CD4-positive, alpha-beta memory T cell (primary cell): ENCODE measurements around the gene FAM89B. TPM values are rescaled to one million over a fixed set of nuclear protein-coding genes. Genes with fewer than 3 reads are reported as not detected.

Source experiments
- CTCF ChIA-PET: fragments of 350-600 bp; sonication (Branson Sonifier 250); formaldehyde crosslinking; loops from one replicate; lab custom pipeline; 2021; ENCODE audit warnings: inconsistent platforms; ENCODE audit not compliant: partially characterized antibody; lab: Charles Lee
- POLR2A ChIA-PET: fragments of 350-600 bp; sonication (Branson Sonifier 250); formaldehyde crosslinking; loops from one replicate; lab custom pipeline; 2021; ENCODE audit not compliant: partially characterized antibody; lab: Charles Lee
- DNase-seq, 5 donors: peaks; one replicate each; pipeline versions ENCODE4 v3.0.0 to v3.0.0-alpha.2; 2020 to 2022; ENCODE audit warnings: mixed read lengths in 1 of 5
- H3K27ac ChIP-seq: one replicate; pipeline ENCODE4 v1.7.0; 2013; ENCODE audit warnings: low read depth, low read length
- H3K27me3 ChIP-seq: 2 replicates; pipeline ENCODE4 v1.7.0; 2013; ENCODE audit warnings: mild to moderate bottlenecking, low read length, moderate library complexity; ENCODE audit not compliant: insufficient read depth
- H3K36me3 ChIP-seq: 2 replicates; pipeline ENCODE4 v1.7.0; 2013; ENCODE audit warnings: mild to moderate bottlenecking, low read length, moderate library complexity; ENCODE audit not compliant: insufficient read depth
- H3K4me1 ChIP-seq: 2 replicates; pipeline ENCODE4 v1.7.0; 2013; ENCODE audit warnings: mild to moderate bottlenecking, low read length, moderate library complexity; ENCODE audit not compliant: insufficient read depth
- H3K4me3 ChIP-seq, 2 donors: one replicate each; pipeline ENCODE4 v1.7.0; 2013; ENCODE audit warnings: low read length in 2 of 2, mild to moderate bottlenecking in 1 of 2
- H3K9me3 ChIP-seq, 2 donors: one replicate each; pipeline ENCODE4 v1.7.0; 2013; ENCODE audit warnings: low read length in 2 of 2, control low read depth in 1 of 2; ENCODE audit not compliant: control insufficient read depth in 1 of 2
- H3K27ac Mint-ChIP-seq, 7 donors: one replicate each; pipeline ENCODE4 v1.8.0; 2020 to 2021; ENCODE audit warnings: mixed read lengths in 7 of 7, mild to moderate bottlenecking in 6 of 7, inconsistent platforms in 3 of 7, moderate library complexity in 3 of 7
- H3K27me3 Mint-ChIP-seq, 2 donors: one replicate each; pipeline ENCODE4 v1.8.0; 2020 to 2021; ENCODE audit warnings: mixed read lengths in 2 of 2
- H3K36me3 Mint-ChIP-seq, 2 donors: one replicate each; pipeline ENCODE4 v1.8.0; 2020 to 2021; ENCODE audit warnings: mixed read lengths in 2 of 2, inconsistent platforms in 1 of 2, mild to moderate bottlenecking in 1 of 2
- H3K4me1 Mint-ChIP-seq, 4 donors: one replicate each; pipeline ENCODE4 v1.8.0; 2020 to 2021; ENCODE audit warnings: mixed read lengths in 4 of 4, mild to moderate bottlenecking in 1 of 4
- H3K4me3 Mint-ChIP-seq, 8 donors: one replicate each; pipeline ENCODE4 v1.8.0; 2020 to 2021; ENCODE audit warnings: mixed read lengths in 8 of 8, mild to moderate bottlenecking in 7 of 8, moderate library complexity in 6 of 8, inconsistent platforms in 3 of 8
- H3K9me3 Mint-ChIP-seq, 8 donors: one replicate each; pipeline ENCODE4 v1.8.0; 2020 to 2021; ENCODE audit warnings: mixed read lengths in 8 of 8, mild to moderate bottlenecking in 5 of 8, inconsistent platforms in 3 of 8, moderate library complexity in 1 of 8
- intact Hi-C: fragments of 100-400 bp; cut with micrococcal nuclease; formaldehyde crosslinking; loops from one replicate; pipeline ENCODE4 v1.15.1; 2023
- polyA plus RNA-seq, 2 donors: library from polyadenylated mRNA; unstranded; fragments of 300-500 nt; fragmentation: Illumina TruSeq; gene quantifications; one replicate each; pipeline ENCODE4 v1.2.3, GENCODE V29; 2021
- total RNA-seq, 2 experiments: library from RNA; stranded (reverse); gene quantifications; one replicate each; pipeline ENCODE4 v1.2.3, GENCODE V29; 2021

Gene FAM89B
- total and polyA plus RNA-seq, 4 experiments from 2014 or later, result 68.9 to 164 (median 101) TPM

DNA sequence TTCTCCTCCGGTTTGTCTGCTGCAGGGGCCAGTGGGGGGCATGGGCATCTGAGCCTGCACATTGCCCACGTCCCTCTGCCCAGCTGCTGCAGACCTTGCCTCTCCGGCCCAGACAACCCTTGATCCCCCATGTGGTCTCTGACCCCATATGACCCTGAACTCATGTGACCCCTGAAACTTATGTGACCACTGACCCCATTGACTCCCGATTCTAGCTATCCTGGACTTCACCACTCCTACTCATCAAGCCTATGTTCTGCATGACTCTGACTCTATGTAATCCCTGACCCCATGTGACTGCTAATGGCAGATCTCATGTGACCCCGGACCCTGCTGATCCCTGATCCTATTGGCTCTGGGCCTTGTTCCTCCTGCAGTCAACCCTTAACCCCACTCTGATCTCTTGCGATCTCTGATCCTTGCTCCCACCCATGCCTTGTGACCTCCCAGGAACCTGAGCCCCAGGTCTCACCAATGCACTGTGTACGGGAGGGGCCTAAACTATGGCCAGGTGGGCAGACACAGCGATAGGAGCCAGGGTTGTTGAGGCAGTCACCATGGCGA, 19.9 kb upstream of the FAM89B start:
- CTCF ChIA-PET, result interaction anchor here (0.7 to 6.6 kb wide), 11 partner anchors 9 to 50 kb away, joined by 3 to 71 read pairs (median 7); partner anchors contain the start of genes FAM89B and ZNRD2
- H3K4me1 Mint-ChIP-seq, result peaks cover 47 to 84% (median 68%) of the 10 kb centered on the region in 4 donors
- H3K9me3 ChIP-seq, result no peaks in the 10 kb centered on the region
- H3K27ac ChIP-seq, result peak overlapping the region; percentile 3
- peak in 1 of 5 donors; percentile 37 for DNase-seq
- H3K27me3 ChIP-seq, result no peaks in the 10 kb centered on the region
- intact Hi-C loops, result loop anchor here (1.0 kb wide), 1 partner anchor 12 kb away; no protein-coding TSS in a partner anchor
- no peaks in the 10 kb centered on the region for H3K9me3 Mint-ChIP-seq
- H3K4me1 ChIP-seq, result peaks cover 77% of the 10 kb centered on the region
- no peak overlapping the region for H3K4me3 ChIP-seq
- H3K27me3 Mint-ChIP-seq, result no peaks in the 10 kb centered on the region
- H3K36me3 Mint-ChIP-seq, result peaks cover 16% of the 10 kb centered on the region in 2 donors
- peak overlapping the region in 7 of 8 donors; percentile 13 to 65 (median 50) for H3K4me3 Mint-ChIP-seq
- peak overlapping the region; percentile 77 to 92 (median 89) for H3K27ac Mint-ChIP-seq
- peaks cover 7% of the 10 kb centered on the region for H3K36me3 ChIP-seq
- POLR2A ChIA-PET, result interaction anchor here (0.6 to 18.2 kb wide), 14 partner anchors 8 to 693 kb away, joined by 3 to 403 read pairs (median 4); partner anchors contain the start of genes EHBP1L1, FAM89B, MALAT1 and NEAT1

DNA sequence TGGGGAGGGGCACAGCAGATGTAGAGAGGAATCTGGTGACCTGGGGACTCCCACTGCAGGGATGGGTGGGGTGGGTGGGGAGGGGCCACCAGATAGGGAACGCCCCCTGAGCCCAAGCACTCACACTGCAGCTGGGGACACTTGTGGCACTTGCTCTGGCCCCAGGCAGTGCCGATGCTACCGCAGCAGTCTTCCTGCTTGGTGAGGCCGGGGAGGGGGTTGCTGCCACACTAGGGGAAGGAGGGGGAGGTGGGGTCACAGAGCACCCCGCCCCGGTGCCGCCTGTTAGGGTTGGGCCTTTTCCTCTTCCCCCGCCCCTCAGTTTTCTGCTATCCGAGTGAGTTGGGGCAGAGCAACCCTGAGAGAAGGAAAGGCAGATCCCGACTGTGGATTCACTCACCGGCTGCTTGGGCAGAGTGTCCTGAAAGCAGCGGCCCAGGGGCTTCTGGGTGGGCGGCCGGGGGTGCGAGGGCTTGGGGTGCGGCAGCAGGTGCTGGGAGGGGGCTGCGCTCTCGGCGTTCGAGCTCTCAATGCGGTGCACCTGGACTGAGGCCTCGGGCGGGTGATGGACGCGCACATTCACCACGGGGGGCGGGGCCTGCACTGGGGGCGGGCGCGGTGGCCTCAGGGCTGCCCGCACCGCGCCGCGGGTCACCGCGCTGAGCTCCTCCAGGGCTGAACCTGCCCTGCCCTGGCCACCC, 18.9 kb upstream of the FAM89B start:
- H3K36me3 Mint-ChIP-seq, result peaks cover 13 to 16% of the 10 kb centered on the region in 2 donors
- H3K4me3 Mint-ChIP-seq, result peak overlapping the region in 7 of 8 donors; percentile 55 to 72 (median 61)
- H3K4me1 Mint-ChIP-seq, result peaks cover 38 to 75% (median 60%) of the 10 kb centered on the region in 4 donors
- Histone ChIP-seq H3K4me3 (peak overlapping the region in 1 of 2 donors; percentile 6), H3K27ac (peak overlapping the region; percentile 50), H3K4me1 (peaks cover 68% of the 10 kb centered on the region), H3K27me3 (no peaks in the 10 kb centered on the region), H3K36me3 (peaks cover 7% of the 10 kb centered on the region), H3K9me3 (no peaks in the 10 kb centered on the region)
- no peaks in the 10 kb centered on the region for H3K27me3 Mint-ChIP-seq
- intact Hi-C loops, result loop anchor here (1.0 kb wide), 1 partner anchor 17 kb away; the partner anchor contains the start of gene ZNRD2
- CTCF ChIA-PET, result interaction anchor here (1.8 to 6.6 kb wide), 5 partner anchors 12 to 34 kb away, joined by 4 to 71 read pairs (median 20); partner anchors contain the start of gene FAM89B
- peak; percentile 78 to 90 (median 81) for DNase-seq
- POLR2A ChIA-PET, result interaction anchor here (0.7 to 18.2 kb wide), 9 partner anchors 9 to 86 kb away, joined by 3 to 403 read pairs (median 6); partner anchors contain the start of genes EHBP1L1, FAM89B, MALAT1 and ZNRD2
- no peaks in the 10 kb centered on the region for H3K9me3 Mint-ChIP-seq
- H3K27ac Mint-ChIP-seq, result peak overlapping the region in 6 of 7 donors; percentile 62 to 92 (median 86)

DNA sequence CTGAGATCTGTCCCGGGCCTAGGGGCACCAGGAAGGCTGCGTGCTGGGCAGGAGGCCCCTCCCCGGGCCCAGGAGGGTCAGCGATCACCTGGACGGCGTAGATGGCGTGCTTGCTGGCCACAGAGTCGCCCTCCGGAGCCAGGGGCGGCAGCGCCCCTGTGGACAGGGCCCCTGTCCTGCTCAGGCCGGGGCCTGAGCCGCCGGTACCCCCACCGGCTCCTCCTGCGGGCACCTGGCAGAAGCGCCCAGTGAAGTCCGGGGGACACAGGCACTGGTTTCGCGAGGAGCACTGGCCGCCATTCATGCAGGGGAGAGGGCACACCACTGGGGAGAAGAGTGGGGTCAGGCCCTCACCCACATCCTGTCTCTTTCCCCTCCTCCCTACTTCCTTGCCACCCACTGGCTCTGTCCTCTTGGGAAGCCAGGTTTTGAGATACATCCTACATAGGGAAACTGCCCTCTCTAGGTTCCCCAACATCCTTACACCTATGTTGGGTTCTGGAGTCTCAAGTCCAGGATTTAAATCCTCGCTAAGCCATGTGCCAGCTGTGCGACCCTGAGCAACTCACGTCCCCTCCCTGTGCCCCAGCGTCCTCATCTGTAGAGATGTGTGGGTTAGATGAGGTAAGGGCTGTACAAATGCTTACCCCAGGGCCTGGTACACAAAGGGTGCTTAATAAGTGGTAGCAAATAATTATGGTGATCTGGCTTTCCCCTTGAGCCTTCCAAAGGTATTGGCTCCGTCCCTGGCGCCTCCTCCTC, 18.1 kb upstream of the FAM89B start:
- POLR2A ChIA-PET, result interaction anchor here (1.0 to 18.2 kb wide), 5 partner anchors 13 to 124 kb away, joined by 3 to 403 read pairs (median 3); partner anchors contain the start of genes EHBP1L1, FAM89B and ZNRD2
- Mint-ChIP-seq H3K4me3 (peak overlapping the region in 7 of 8 donors; percentile 38 to 94 (median 79)), H3K27me3 (no peaks in the 10 kb centered on the region), H3K36me3 (peaks cover 10 to 16% of the 10 kb centered on the region in 2 donors), H3K9me3 (no peaks in the 10 kb centered on the region), H3K4me1 (peaks cover 37 to 69% (median 55%) of the 10 kb centered on the region in 4 donors), H3K27ac (peak overlapping the region; percentile 82 to 97 (median 93))
- peak overlapping the region in 1 of 2 donors; percentile 6 for H3K4me3 ChIP-seq
- H3K27ac ChIP-seq, result peak overlapping the region; percentile 50
- H3K9me3 ChIP-seq, result no peaks in the 10 kb centered on the region
- H3K4me1 ChIP-seq, result peaks cover 68% of the 10 kb centered on the region
- CTCF ChIA-PET, result interaction anchor here (1.2 to 6.6 kb wide), 5 partner anchors 12 to 33 kb away, joined by 5 to 71 read pairs (median 9); partner anchors contain the start of gene FAM89B
- peaks cover 7% of the 10 kb centered on the region for H3K36me3 ChIP-seq
- intact Hi-C loops, result no loop called here
- H3K27me3 ChIP-seq, result no peaks in the 10 kb centered on the region
- DNase-seq, result no peak

DNA sequence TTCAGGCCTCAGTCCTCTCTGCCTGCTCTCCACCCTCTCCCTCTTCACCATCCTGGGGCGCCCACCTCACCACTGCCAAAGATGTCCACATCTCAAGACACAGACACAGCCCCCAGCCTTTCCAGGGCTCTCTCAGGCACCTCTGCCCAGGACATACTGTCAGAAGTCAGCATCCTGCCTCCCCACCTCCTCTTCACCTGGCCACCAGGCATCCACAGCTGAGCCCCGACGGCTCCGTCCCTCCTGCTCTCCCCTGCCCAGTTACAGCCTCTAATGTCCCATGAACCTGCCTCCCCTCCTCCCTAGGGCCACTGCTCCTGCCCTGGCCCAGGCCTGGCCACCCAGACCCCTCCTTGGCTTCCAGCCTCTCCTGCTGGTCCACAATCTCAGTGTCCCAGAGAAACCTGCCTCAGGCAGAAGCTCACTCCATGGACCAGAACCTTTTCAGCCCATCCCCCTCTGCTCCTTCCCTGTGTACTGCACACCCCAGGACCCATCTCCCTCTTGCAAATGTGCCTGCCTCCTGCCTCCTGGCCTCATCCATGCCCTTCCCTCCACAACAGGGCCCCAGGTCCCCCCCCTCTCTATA, 17.4 kb upstream of the FAM89B start:
- no peak for DNase-seq
- intact Hi-C loops, result no loop called here
- H3K27me3 Mint-ChIP-seq, result no peaks in the 10 kb centered on the region
- H3K36me3 Mint-ChIP-seq, result peaks cover 10 to 13% of the 10 kb centered on the region in 2 donors
- peak overlapping the region; percentile 48 to 94 (median 76) for H3K4me3 Mint-ChIP-seq
- H3K9me3 Mint-ChIP-seq, result no peaks in the 10 kb centered on the region
- no peaks in the 10 kb centered on the region for H3K9me3 ChIP-seq
- H3K36me3 ChIP-seq, result peaks cover 7% of the 10 kb centered on the region
- ChIA-PET POLR2A (interaction anchor here (0.6 to 18.2 kb wide), 8 partner anchors 8 to 135 kb away, joined by 3 to 403 read pairs (median 4); partner anchors contain the start of genes EHBP1L1, FAM89B and ZNRD2), CTCF (interaction anchor here (1.0 to 4.4 kb wide), 5 partner anchors 11 to 32 kb away, joined by 3 to 20 read pairs (median 5); partner anchors contain the start of gene FAM89B)
- peaks cover 41 to 76% (median 57%) of the 10 kb centered on the region in 4 donors for H3K4me1 Mint-ChIP-seq
- H3K27ac ChIP-seq, result peak overlapping the region; percentile 50
- H3K27ac Mint-ChIP-seq, result peak overlapping the region; percentile 82 to 97 (median 93)
- no peak overlapping the region for H3K4me3 ChIP-seq
- no peaks in the 10 kb centered on the region for H3K27me3 ChIP-seq
- peaks cover 75% of the 10 kb centered on the region for H3K4me1 ChIP-seq

DNA sequence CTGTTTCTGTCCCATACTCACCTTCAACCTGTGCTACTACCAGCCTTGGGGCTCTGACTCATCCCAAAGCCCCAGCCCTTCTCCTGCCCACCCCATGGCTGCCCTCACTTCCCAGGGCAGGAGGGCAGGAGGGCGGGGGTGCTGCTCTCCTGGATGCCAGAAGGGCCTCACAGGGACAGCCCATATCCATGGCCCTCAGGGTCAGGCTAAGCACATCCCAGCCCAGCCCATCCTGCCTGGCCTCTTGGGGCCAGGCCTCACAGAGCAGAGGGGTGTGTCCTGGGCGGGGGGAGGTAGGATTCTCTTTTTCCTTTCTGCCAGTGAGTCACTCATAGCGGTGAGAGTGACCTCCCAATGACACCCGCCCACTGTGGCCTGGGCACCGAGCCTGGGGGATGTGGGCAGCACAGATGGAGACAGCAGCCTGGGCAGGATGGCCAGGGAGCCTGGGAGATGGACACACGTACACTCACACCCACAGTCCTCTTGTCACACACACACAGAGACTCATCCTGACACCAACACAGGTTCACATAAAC, 16.6 kb upstream of the FAM89B start:
- H3K27me3 ChIP-seq, result no peaks in the 10 kb centered on the region
- Mint-ChIP-seq H3K9me3 (no peaks in the 10 kb centered on the region), H3K4me1 (peaks cover 49 to 82% (median 64%) of the 10 kb centered on the region in 4 donors), H3K36me3 (peaks cover 10 to 12% of the 10 kb centered on the region in 2 donors), H3K27me3 (no peaks in the 10 kb centered on the region), H3K4me3 (peak overlapping the region; percentile 87 to 94 (median 91)), H3K27ac (peak overlapping the region; percentile 89 to 97 (median 93))
- peaks cover 83% of the 10 kb centered on the region for H3K4me1 ChIP-seq
- POLR2A ChIA-PET, result interaction anchor here (0.6 to 18.2 kb wide), 8 partner anchors 9 to 136 kb away, joined by 3 to 403 read pairs (median 6); partner anchors contain the start of genes EHBP1L1, FAM89B, MALAT1 and ZNRD2
- peaks cover 7% of the 10 kb centered on the region for H3K36me3 ChIP-seq
- no peak overlapping the region for H3K4me3 ChIP-seq
- DNase-seq, result peak in 1 of 5 donors; percentile 39
- intact Hi-C loops, result no loop called here
- H3K27ac ChIP-seq, result peak overlapping the region; percentile 39
- no peaks in the 10 kb centered on the region for H3K9me3 ChIP-seq
- CTCF ChIA-PET, result interaction anchor here (1.0 to 2.8 kb wide), 4 partner anchors 14 to 19 kb away, joined by 3 to 10 read pairs (median 7); partner anchors contain the start of gene FAM89B
